Measurements from ENCODE around the gene SHOX. TPM values are rescaled to one million over a fixed set of nuclear protein-coding genes. Genes with fewer than 3 reads are reported as not detected.
"Not testable (repeated sequence)": the region's sequence is repeated elsewhere in the genome, so short reads cannot be mapped to it uniquely, and the experiment has no call there.

The SHOX gene
- total RNA-seq, 1 donor from 2014 or later: not detected

DNA sequence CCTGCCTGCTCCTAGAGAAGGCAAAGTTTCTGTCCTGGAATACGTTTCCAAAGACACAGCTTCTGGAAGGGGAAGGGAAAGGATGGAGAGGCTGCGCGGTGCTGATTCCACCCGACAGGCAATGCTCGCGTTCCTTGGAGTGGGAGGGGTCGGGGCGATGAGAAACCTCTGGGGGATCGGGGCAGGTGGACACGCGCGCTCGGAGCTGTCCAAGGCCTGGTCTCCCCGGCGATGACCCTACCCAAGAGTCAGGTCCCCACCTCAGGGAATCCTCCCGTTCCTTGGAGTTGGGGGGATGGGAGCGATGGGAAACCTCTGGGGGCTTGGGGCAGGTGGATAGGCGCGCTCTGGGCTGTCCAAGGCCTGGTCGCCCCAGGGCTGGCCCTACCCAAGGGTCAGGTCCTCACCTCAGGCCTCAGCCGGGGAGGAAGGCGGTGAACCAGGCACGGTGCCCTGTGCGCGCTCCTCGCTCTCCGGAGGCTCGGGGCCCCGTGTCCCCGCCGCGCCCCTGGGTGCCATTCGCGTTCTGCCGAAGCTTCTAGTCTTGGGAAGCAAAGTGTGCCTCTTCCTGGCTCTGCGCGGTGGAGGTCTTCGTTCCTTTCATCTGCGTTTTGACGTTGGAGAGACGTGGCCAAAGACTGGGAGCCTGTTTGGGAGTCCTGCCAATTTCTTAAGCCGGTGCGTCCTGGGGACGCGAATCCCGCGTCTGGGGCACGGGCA, 10.6 kb upstream of the SHOX start:
- Mint-ChIP-seq H3K27me3 (peaks cover 82% of the 10 kb centered on the region), H3K9me3 (ENCODE audit: low read depth) (no peaks in the 10 kb centered on the region), H3K4me3 (ENCODE audit: low read depth) (no peak overlapping the region), H3K4me1 (ENCODE audit: low read depth) (no peaks in the 10 kb centered on the region), H3K36me3 (ENCODE audit: insufficient read depth) (no peaks in the 10 kb centered on the region), H3K27ac (no peak overlapping the region)
- no peak for DNase-seq (ENCODE audit: low spot score, unreplicated experiment)
- TF ChIP-seq CTCF (IDR thresholded peaks at IDR 0.05; ENCODE audit: unreplicated experiment): no peak

DNA sequence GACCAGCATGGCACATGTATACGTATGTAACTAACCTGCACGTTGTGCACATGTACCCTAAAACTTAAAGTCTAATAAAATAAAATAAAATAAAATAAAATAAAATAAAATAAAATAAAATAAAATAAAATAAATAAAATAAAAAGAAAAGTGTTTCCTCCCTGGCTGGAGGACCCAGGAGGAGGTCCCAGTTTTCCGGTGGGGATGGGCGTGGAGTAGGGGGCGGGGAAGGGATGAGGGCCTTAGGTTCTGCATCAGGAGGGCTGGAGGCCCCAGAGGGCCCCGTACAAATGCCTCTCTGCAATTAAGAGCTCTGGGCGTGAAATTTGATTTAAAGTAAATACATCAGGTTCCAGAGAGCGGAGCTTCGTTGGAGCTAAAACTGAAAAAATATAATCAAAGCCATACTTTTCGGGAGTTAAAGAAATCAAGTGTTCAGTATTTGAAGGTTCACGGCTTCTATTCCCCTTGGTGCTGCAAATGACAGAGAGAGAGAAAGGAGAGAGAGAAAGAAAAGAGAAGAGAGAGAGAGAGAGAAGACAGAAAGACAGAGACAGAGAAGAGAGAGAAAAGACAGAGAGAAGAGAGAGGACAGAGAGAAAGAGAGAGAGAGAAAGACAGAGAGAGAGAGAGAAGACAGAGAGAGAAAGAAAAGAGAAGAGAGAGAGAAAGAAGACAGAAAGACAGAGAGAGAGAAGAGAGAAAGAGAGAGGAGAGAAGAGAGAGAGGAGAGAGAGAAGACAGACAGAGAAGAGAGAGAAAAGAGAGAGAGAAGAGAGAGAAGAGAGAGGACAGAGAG, 8.7 kb upstream of the SHOX start:
- H3K27me3 Mint-ChIP-seq: peaks cover 84% of the 10 kb centered on the region
- no peak overlapping the region for H3K4me3 Mint-ChIP-seq (ENCODE audit: low read depth)
- no peaks in the 10 kb centered on the region for H3K4me1 Mint-ChIP-seq (ENCODE audit: low read depth)
- no peak for DNase-seq (ENCODE audit: low spot score, unreplicated experiment)
- no peaks in the 10 kb centered on the region for H3K36me3 Mint-ChIP-seq (ENCODE audit: insufficient read depth)
- no peak overlapping the region for H3K27ac Mint-ChIP-seq
- no peaks in the 10 kb centered on the region for H3K9me3 Mint-ChIP-seq (ENCODE audit: low read depth)
- TF ChIP-seq CTCF (IDR thresholded peaks at IDR 0.05; ENCODE audit: unreplicated experiment): no peak

- H3K27ac Mint-ChIP-seq; H3K9me3 Mint-ChIP-seq (ENCODE audit: low read depth); H3K36me3 Mint-ChIP-seq (ENCODE audit: insufficient read depth); DNase-seq (ENCODE audit: low spot score, unreplicated experiment); H3K4me1 Mint-ChIP-seq (ENCODE audit: low read depth); H3K4me3 Mint-ChIP-seq (ENCODE audit: low read depth): not testable (repeated sequence)
- H3K27me3 Mint-ChIP-seq: peaks cover 84% of the 10 kb centered on the region
These were observed 7.8 kb upstream of the SHOX start for GRCh38 chrX:622802-623201.

- peaks cover 84% of the 10 kb centered on the region for H3K27me3 Mint-ChIP-seq
- DNase-seq (ENCODE audit: low spot score, unreplicated experiment): no peak
- H3K4me3 Mint-ChIP-seq (ENCODE audit: low read depth): no peak overlapping the region
- H3K36me3 Mint-ChIP-seq (ENCODE audit: insufficient read depth): no peaks in the 10 kb centered on the region
- no peak overlapping the region for H3K27ac Mint-ChIP-seq
- H3K9me3 Mint-ChIP-seq (ENCODE audit: low read depth): no peaks in the 10 kb centered on the region
- no peak for TF ChIP-seq CTCF (IDR thresholded peaks at IDR 0.05; ENCODE audit: unreplicated experiment)
- H3K4me1 Mint-ChIP-seq (ENCODE audit: low read depth): no peaks in the 10 kb centered on the region
These were observed 7.4 kb upstream of the SHOX start for GRCh38 chrX:623268-623598.

DNA sequence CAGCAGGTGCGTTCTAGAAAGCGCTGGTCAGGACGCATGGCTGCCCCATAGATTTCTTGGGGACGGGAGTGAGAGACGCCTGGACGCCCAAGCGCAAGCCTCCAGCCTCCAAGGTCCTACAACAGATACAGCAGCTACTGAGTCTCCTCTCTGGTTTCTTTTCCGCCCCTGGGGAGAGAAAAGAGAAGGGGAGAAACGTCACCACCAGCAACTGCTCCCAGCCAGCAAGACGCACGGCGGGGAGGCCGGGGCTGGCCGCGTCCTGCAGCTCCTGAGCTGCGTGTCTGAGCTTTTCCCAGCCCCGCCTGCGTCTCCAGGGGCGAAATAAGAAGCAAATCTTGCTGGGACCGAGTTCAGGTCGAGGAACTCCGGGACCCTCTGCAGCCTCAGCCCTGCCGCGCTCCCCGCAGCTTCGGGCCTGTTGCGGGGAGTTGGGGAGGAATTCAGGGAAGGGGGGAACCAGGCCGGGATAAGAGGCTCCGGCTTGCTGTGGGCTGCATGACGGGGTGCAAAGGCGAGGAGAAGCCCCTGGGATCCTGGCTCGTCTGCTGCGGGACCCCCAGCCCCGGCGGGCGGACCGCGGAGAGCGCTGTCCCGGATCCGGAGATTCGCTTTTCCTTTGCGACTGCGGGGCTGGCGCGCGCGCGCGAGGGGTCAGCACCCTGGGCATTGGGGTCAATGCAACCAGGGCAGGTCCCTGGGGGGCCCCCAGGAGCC, 6.8 kb upstream of the SHOX start:
- no peaks in the 10 kb centered on the region for H3K9me3 Mint-ChIP-seq (ENCODE audit: low read depth)
- DNase-seq (ENCODE audit: low spot score, unreplicated experiment): no peak
- H3K27me3 Mint-ChIP-seq: peaks cover 80% of the 10 kb centered on the region
- no peaks in the 10 kb centered on the region for H3K4me1 Mint-ChIP-seq (ENCODE audit: low read depth)
- H3K4me3 Mint-ChIP-seq (ENCODE audit: low read depth): no peak overlapping the region
- H3K36me3 Mint-ChIP-seq (ENCODE audit: insufficient read depth): no peaks in the 10 kb centered on the region
- no peak for TF ChIP-seq CTCF (IDR thresholded peaks at IDR 0.05; ENCODE audit: unreplicated experiment)
- H3K27ac Mint-ChIP-seq: no peak overlapping the region

All from progenitor cell of endocrine pancreas (in vitro differentiated cells).